K562 (cell line): Measurements from ENCODE around the gene NUDT5. TPM values are rescaled to one million over a fixed set of nuclear protein-coding genes. Genes with fewer than 3 reads are reported as not detected.

Experiments used
- ATAC-seq: fragments of 200-7000 bp; cut with Tn5 transposase; 3 replicates; pipeline ENCODE4 v1.9.1; 2020; ENCODE audit warnings: moderate library complexity
- BruUV-seq: library from RNA; stranded (reverse); fragments of 400-500 nt; replicated peaks from 2 replicates; lab custom pipeline; 2021; lab: Mats Ljungman, UMichigan
- CTCF ChIA-PET: fragments of 300-600 bp; formaldehyde crosslinking; extraction: SDS; loops from one replicate; lab custom pipeline; 2021; ENCODE audit warnings: low intra/inter-chr PET ratio; lab: Yijun Ruan, JAX
- POLR2A ChIA-PET: fragments of 300-600, 350-650 bp; sonication (Branson Sonifier 250); formaldehyde crosslinking; extraction: SDS; loops from one replicate; lab custom pipeline; 2021; ENCODE audit warnings: antibody characterized with exemption, inconsistent platforms; lab: Yijun Ruan, JAX
- DNase-seq, 4 experiments: peaks; one replicate each; pipeline versions ENCODE4 v3.0.0 to v3.0.0-alpha.2; 2011 to 2018; ENCODE audit warnings: low spot score in 3 of 4, mixed read lengths in 3 of 4; ENCODE audit errors: extremely low read depth in 1 of 4
- FAIRE-seq: peaks from 2 replicates; lab custom pipeline; 2011; peaks lifted over from hg19 to GRCh38; lab: Jason Lieb, UNC
- H2AFZ ChIP-seq: 2 replicates; pipeline ENCODE4 v1.6.0; 2011; ENCODE audit warnings: low read depth, low read length, control low read depth, inconsistent platforms
- H3K27ac ChIP-seq: fragments of 200-600 bp; 3 replicates; pipeline ENCODE4 v1.8.0; 2011; ENCODE audit warnings: low read depth, mild to moderate bottlenecking, control low read depth, inconsistent platforms, low read length, moderate library complexity, mixed read lengths; ENCODE audit errors: extremely low read depth
- H3K27me3 ChIP-seq, 2 experiments: fragments of 300-600 bp in 1 of 2; 2 replicates in 1 of 2; 3 replicates in 1 of 2; pipeline versions ENCODE4 v1.6.0 to v1.8.0; 2011; ENCODE audit warnings: inconsistent platforms in 2 of 2, low read length in 2 of 2, mild to moderate bottlenecking in 1 of 2, mixed read lengths in 1 of 2, moderate library complexity in 1 of 2; ENCODE audit not compliant: control insufficient read depth in 2 of 2, insufficient read depth in 2 of 2
- H3K36me3 ChIP-seq: fragments of 300-600 bp; 3 replicates; pipeline ENCODE4 v1.8.0; 2011; ENCODE audit warnings: mild to moderate bottlenecking, low read length, inconsistent platforms; ENCODE audit not compliant: control insufficient read depth, insufficient read depth
- H3K4me1 ChIP-seq, 2 experiments: fragments of 200-600 bp in 1 of 2; replicated peaks in 1 of 2; 2 replicates in 1 of 2; 3 replicates in 1 of 2; pipeline versions ENCODE4 v1.5.1 to v1.8.0; 2011; ENCODE audit warnings: inconsistent platforms in 2 of 2, low read length in 2 of 2, mild to moderate bottlenecking in 1 of 2, mixed read lengths in 1 of 2, moderate library complexity in 1 of 2; ENCODE audit not compliant: control insufficient read depth in 2 of 2, insufficient read depth in 2 of 2
- H3K4me2 ChIP-seq: 2 replicates; pipeline ENCODE4 v1.6.1; 2011; ENCODE audit warnings: low read length, control low read depth, inconsistent platforms, mixed read lengths; ENCODE audit not compliant: insufficient read depth
- H3K4me3 ChIP-seq: fragments of 200-600 bp; sonication (generic), shearing (Covaris generic); 2 replicates; pipeline ENCODE4 v1.5.1; 2016; ENCODE audit warnings: control low read depth, inconsistent platforms
- H3K79me2 ChIP-seq: fragments of 200-600 bp; 3 replicates; pipeline ENCODE4 v1.8.0; 2011; ENCODE audit warnings: low read length, inconsistent platforms; ENCODE audit not compliant: control insufficient read depth, insufficient read depth
- H3K9ac ChIP-seq, 2 experiments: 2 replicates each; pipeline versions ENCODE4 v1.6.0 to v1.6.1; 2011; ENCODE audit warnings: low read depth in 2 of 2, low read length in 2 of 2, control low read depth in 1 of 2, inconsistent platforms in 1 of 2, mild to moderate bottlenecking in 1 of 2, mixed read lengths in 1 of 2; ENCODE audit not compliant: insufficient read depth in 1 of 2
- H3K9me1 ChIP-seq: one replicate; pipeline ENCODE4 v1.6.0; 2011; ENCODE audit warnings: inconsistent platforms, mild to moderate bottlenecking, low read length, moderate library complexity; ENCODE audit not compliant: control insufficient read depth, insufficient read depth
- H3K9me3 ChIP-seq: replicated peaks from 2 replicates; pipeline ENCODE4 v1.5.1; 2011; ENCODE audit warnings: low read depth, low read length, inconsistent platforms; ENCODE audit not compliant: control insufficient read depth, insufficient read depth
- H4K20me1 ChIP-seq: replicated peaks from 2 replicates; pipeline ENCODE4 v1.6.1; 2011; ENCODE audit warnings: low read length, inconsistent platforms, mixed read lengths; ENCODE audit not compliant: control insufficient read depth, insufficient read depth
- EP400 ChIP-seq: fragments of 450-650 bp; IDR thresholded peaks from 2 replicates; pipeline ENCODE4 v1.6.1; 2017; ENCODE audit warnings: antibody characterized with exemption, mild to moderate bottlenecking, moderate library complexity
- GTF3C2 ChIP-seq: IDR thresholded peaks from 3 replicates; pipeline ENCODE4 v1.6.1; 2011; ENCODE audit warnings: borderline replicate concordance, mild to moderate bottlenecking, moderate library complexity; ENCODE audit not compliant: insufficient read length; ENCODE audit errors: extremely low read depth
- HMBOX1 ChIP-seq: sonication (generic); IDR thresholded peaks from 2 replicates; pipeline ENCODE4 v1.6.1; 2016
- WGBS: fragments of 100-300 bp; shearing (Covaris generic); methylation state at CpG from one replicate; pipeline ENCODE4 v1.1.6; 2016; ENCODE audit warnings: low coverage, mixed read lengths; ENCODE audit not compliant: insufficient coverage; ENCODE audit errors: missing lambda C conversion rate; 5-methylcytosine and 5-hydroxymethylcytosine counted together
- in situ Hi-C: fragments of 300-500 bp; cut with MboI; formaldehyde crosslinking; loops from 4 replicates; pipeline ENCODE4 v1.15.0; 2018; ENCODE audit warnings: inconsistent platforms, mixed read lengths
- intact Hi-C: fragments of 100-400 bp; cut with micrococcal nuclease; formaldehyde crosslinking; loops from 2 replicates; pipeline ENCODE4 v1.14.2; 2022
- polyA plus RNA-seq, 8 experiments: library from polyadenylated mRNA; depleted of rRNA in 4 of 8; stranded (reverse) in 5 of 8; unstranded in 3 of 8; fragments of >200 nt; fragmentation: Nextera tagmentation in 2 of 8; fragmentation: Illumina TruSeq in 1 of 8; extraction: Ambion mirVana in 2 of 8; extraction: Trizol in 1 of 8; gene quantifications; 2 replicates each; pipeline versions ENCODE4 v1.2.1 to v1.2.3, GENCODE V29; 2011 to 2014; ENCODE audit warnings: inconsistent platforms in 1 of 8, missing spikeins in 1 of 8
- total RNA-seq, 7 experiments: library from RNA; depleted of rRNA in 6 of 7; stranded (reverse); fragments of >200 nt in 6 of 7; fragmentation: Illumina TruSeq in 2 of 7; extraction: Trizol in 2 of 7; gene quantifications; 2 replicates each; pipeline versions ENCODE4 v1.2.1 to v1.2.3, GENCODE V29; 2011 to 2021; ENCODE audit warnings: low replicate concordance in 1 of 7

The NUDT5 gene
- total and polyA plus RNA-seq, 9 of the 15 experiments (the other 6 are each of a cell fraction or from before 2014, with no cell fraction given) = 87.7 to 422 (median 186) TPM

GRCh38 chr10:12195603-12196506, at the start of gene NUDT5, which contains the start of gene CDC123 (continued):
- TF ChIP-seq GTF3C2 (no peak), HMBOX1 (0 out of 2 replicates have a peak, but pooled peaks have one; percentile 5)

- POLR2A ChIA-PET = no interaction called here
- in situ Hi-C loops (no loop called here), intact Hi-C loops (no loop called here)
- CTCF ChIA-PET = no interaction called here
- FAIRE-seq (no peak), DNase-seq (no peak), ATAC-seq (no peak)
- WGBS = 92% methylated on average over 18 of the region's 18 CpGs
- Histone ChIP-seq H3K4me1 (no peaks in the 10 kb centered on the region), H3K4me3 (no peak overlapping the region), H3K79me2 (peaks cover 4% of the 10 kb centered on the region; the same call in 1 of the 3 replicates), H3K27ac (no peak overlapping the region), H3K36me3 (peaks cover 68% of the 10 kb centered on the region; the same call in 2 of the 3 replicates), H3K9ac (no peak overlapping the region), H3K9me1 (no peaks in the 10 kb centered on the region), H3K9me3 (no peaks in the 10 kb centered on the region), H2AFZ (no peak overlapping the region), H3K27me3 (no peaks in the 10 kb centered on the region), H4K20me1 (0 out of 2 replicates have a peak, but pooled peaks cover 3% of the 10 kb centered on the region), H3K4me2 (no peak overlapping the region)
- no TSS peak for BruUV-seq
- no peak for TF ChIP-seq EP400
Observed at GRCh38 chr10:12243864-12244620, 48.4 kb upstream of the NUDT5 start.
